Posterior vena cava (tissue), 2 donors: ENCODE results near the gene SUSD6. TPM values are rescaled to one million over a fixed set of nuclear protein-coding genes. Genes with fewer than 3 reads are reported as not detected.

ENCODE experiments used
- DNase-seq: peaks from one replicate; pipeline ENCODE4 v3.0.0-alpha.2; 2020; ENCODE audit warnings: low spot score
- intact Hi-C, 2 donors: fragments of 100-400 bp; cut with DNase I; formaldehyde crosslinking; loops; one replicate each; pipeline versions ENCODE4 v1.14.1 to v1.14.2; 2022 to 2023
- total RNA-seq, 2 donors: library from RNA; stranded (reverse); fragmentation: NEBNext Ultra II Directional; extraction: Animal tissue kit (Norgen Biotek cat#: 25700); gene quantifications; one replicate each; pipeline ENCODE4 v1.2.1, GENCODE V29; 2021
- donor health status: DM: yes; HTN: yes; CAD: no.
- donor health status: DM: yes; HTN: yes; CAD: no.

The SUSD6 gene
- total RNA-seq, 2 donors from 2014 or later: 35.1 to 43.8 TPM

- DNase-seq: no peak
- intact Hi-C loops: no loop called here
Measured at GRCh38 chr14:69699748-69700303, 88.4 kb downstream of the SUSD6 start.

- DNase-seq: no peak
- intact Hi-C loops: no loop called here
Measured at GRCh38 chr14:69700575-69700974, 89.2 kb downstream of the SUSD6 start.

GRCh38 chr14:69701291-69701690 lies 89.9 kb downstream of the SUSD6 start:
- intact Hi-C loops: no loop called here
- peak; percentile 22 for DNase-seq

GRCh38 chr14:69701857-69702256 lies 90.5 kb downstream of the SUSD6 start:
- intact Hi-C loops: no loop called here
- peak; percentile 40 for DNase-seq

- intact Hi-C loops: no loop called here
- DNase-seq: peak; percentile 67
Measured at GRCh38 chr14:69703047-69704039, 91.9 kb downstream of the SUSD6 start.

- intact Hi-C loops: no loop called here
- no peak for DNase-seq
Measured at GRCh38 chr14:69704319-69704718, 92.9 kb downstream of the SUSD6 start.

- DNase-seq: no peak
- intact Hi-C loops: no loop called here
Measured at GRCh38 chr14:69705706-69706105, 94.3 kb downstream of the SUSD6 start.

- no peak for DNase-seq
- intact Hi-C loops: no loop called here
Measured at GRCh38 chr14:69708049-69708448, 96.7 kb downstream of the SUSD6 start.

- intact Hi-C loops: no loop called here
- peak; percentile 64 for DNase-seq
Measured at GRCh38 chr14:69708586-69709560, 97.5 kb downstream of the SUSD6 start.

GRCh38 chr14:69710378-69710777 lies 99.0 kb downstream of the SUSD6 start:
- no peak for DNase-seq
- intact Hi-C loops: loop anchor here in 1 of 2 donors (10.0 kb wide), 1 partner anchor 46 kb away; no protein-coding TSS in a partner anchor

GRCh38 chr14:69711065-69711464 lies 99.7 kb downstream of the SUSD6 start:
- intact Hi-C loops: loop anchor here in 1 of 2 donors (10.0 kb wide), 1 partner anchor 46 kb away; no protein-coding TSS in a partner anchor
- DNase-seq: peak; percentile 77

- no peak for DNase-seq
- intact Hi-C loops: loop anchor here in 1 of 2 donors (10.0 kb wide), 1 partner anchor 47 kb away; no protein-coding TSS in a partner anchor
Measured at GRCh38 chr14:69711477-69711876, 100.1 kb downstream of the SUSD6 start.

GRCh38 chr14:69711881-69712560 lies 100.6 kb downstream of the SUSD6 start:
- intact Hi-C loops: loop anchor here in 1 of 2 donors (10.0 kb wide), 1 partner anchor 47 kb away; no protein-coding TSS in a partner anchor
- DNase-seq: peak; percentile 83

GRCh38 chr14:69712599-69713088 lies 101.2 kb downstream of the SUSD6 start:
- DNase-seq: peak; percentile 83
- intact Hi-C loops: loop anchor here in 1 of 2 donors (10.0 kb wide), 1 partner anchor 48 kb away; no protein-coding TSS in a partner anchor

- intact Hi-C loops: loop anchor here in 1 of 2 donors (10.0 kb wide), 1 partner anchor 48 kb away; no protein-coding TSS in a partner anchor
- peak; percentile 67 for DNase-seq
Measured at GRCh38 chr14:69713209-69713781, 101.9 kb downstream of the SUSD6 start.

GRCh38 chr14:69713993-69714679 lies 102.7 kb downstream of the SUSD6 start:
- DNase-seq: no peak
- intact Hi-C loops: loop anchor here in 1 of 2 donors (10.0 kb wide), 1 partner anchor 49 kb away; no protein-coding TSS in a partner anchor
